COR-L47 (cell line): ENCODE measurements around the gene HSPG2.
"Not testable (repeated sequence)": the region's sequence is repeated elsewhere in the genome, so short reads cannot be mapped to it uniquely, and the experiment has no call there.

Source experiments
- DNase-seq: peaks from one replicate; lab custom pipeline; 2025; lab: John Stamatoyannopoulos, UW

Gene HSPG2

DNA sequence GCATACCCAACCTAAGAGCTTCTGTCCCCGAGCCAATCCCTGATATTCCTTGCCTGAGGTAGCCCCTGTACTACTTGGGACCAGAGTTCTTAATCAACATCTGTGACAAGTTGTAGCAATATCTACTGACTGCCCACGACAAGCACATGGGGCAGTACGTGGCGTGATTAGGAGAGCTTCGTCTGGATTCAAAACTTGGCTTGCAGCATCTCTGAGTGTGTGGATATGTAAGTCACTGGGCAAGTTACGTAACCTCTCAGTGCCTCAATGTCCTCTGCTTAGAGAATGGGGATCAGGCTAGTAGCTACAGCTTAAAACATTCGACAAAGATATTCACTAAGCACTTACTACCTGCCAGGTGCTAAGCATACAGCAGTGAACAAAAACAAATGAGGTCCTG, 5.0 kb downstream of the HSPG2 start:
- DNase-seq: no peak

- DNase-seq: no peak
Measured at GRCh38 chr1:21931171-21932093, 5.7 kb downstream of the HSPG2 start.

GRCh38 chr1:21930629-21931170, 6.4 kb downstream of the HSPG2 start:
- DNase-seq: no peak

DNA sequence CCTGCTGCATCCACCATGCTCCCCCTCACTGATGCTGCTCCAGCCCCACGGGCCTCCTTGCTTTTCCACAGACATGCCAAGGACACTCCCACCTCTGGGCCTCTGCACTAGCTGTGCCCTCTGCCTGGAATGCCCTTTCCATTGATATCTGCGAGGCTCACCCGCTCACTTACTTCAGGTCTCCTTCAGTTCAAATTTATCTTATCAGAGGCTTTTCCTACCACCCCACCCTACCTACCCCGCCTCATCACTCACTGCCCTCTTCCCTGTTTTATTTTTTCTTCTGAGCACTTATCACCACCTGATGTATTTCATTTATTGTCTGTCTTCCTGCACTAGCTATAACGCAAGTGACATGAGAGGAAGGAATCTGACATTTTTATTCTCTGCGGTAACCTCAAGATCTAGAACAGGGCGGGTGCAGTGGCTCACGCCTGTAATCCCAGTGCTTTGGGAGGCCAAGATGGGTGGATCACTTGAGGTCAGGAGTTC, 7.0 kb downstream of the HSPG2 start:
- DNase-seq: no peak

- no peak for DNase-seq
Measured at GRCh38 chr1:21927533-21928237, 9.4 kb downstream of the HSPG2 start.

GRCh38 chr1:21926814-21927532, 10.1 kb downstream of the HSPG2 start:
- DNase-seq: no peak

DNA sequence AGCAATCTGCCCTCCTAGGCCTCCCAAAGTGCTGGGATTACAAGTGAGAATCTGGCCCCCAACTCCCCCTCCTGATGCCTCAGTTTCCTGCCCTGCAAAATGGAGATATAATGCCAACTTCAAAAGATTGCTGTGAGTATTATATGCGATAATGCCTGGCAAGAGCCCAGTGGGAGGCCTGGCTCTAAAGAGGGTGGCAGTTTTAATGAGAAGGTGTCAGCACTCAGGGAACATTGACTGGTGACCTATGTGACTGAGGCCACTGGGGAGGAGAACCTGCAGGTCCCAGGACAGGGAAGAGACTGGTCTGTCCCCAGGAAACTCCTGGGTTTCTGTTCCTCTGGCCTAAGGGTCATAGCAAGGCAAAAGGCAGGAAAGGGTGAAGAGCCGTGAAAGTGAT, 11.0 kb downstream of the HSPG2 start:
- DNase-seq: no peak

DNA sequence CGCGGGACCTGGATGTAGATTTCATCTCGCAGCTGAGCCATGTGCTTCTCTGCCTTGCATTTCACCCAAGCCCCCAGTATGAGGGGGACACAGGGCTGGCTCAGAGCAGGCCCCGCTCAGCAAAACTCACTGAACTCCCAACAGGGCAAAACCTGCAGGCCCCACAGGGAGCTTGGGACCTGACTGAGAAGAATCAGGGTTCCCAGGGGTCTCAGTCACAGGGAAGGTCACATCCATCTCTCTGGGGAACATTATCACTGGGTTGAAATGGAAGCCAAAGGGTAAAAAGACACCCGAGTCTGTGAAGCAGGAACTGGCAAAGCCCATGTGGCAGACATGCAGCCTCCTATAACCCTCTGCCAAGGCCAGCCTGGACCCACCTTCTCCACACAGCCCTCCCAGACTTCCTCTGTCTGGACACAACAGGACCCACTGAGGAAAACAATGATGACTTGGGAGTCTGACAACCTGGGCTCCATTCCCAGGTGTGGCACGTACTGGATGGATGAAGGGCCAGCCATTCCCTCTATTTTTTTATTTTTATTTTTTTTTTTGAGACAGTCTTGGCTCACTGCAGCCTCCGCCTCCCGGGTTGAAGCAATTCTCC, 11.7 kb downstream of the HSPG2 start:
- no peak for DNase-seq

GRCh38 chr1:21924503-21925005, 12.6 kb downstream of the HSPG2 start:
- DNase-seq: no peak

DNA sequence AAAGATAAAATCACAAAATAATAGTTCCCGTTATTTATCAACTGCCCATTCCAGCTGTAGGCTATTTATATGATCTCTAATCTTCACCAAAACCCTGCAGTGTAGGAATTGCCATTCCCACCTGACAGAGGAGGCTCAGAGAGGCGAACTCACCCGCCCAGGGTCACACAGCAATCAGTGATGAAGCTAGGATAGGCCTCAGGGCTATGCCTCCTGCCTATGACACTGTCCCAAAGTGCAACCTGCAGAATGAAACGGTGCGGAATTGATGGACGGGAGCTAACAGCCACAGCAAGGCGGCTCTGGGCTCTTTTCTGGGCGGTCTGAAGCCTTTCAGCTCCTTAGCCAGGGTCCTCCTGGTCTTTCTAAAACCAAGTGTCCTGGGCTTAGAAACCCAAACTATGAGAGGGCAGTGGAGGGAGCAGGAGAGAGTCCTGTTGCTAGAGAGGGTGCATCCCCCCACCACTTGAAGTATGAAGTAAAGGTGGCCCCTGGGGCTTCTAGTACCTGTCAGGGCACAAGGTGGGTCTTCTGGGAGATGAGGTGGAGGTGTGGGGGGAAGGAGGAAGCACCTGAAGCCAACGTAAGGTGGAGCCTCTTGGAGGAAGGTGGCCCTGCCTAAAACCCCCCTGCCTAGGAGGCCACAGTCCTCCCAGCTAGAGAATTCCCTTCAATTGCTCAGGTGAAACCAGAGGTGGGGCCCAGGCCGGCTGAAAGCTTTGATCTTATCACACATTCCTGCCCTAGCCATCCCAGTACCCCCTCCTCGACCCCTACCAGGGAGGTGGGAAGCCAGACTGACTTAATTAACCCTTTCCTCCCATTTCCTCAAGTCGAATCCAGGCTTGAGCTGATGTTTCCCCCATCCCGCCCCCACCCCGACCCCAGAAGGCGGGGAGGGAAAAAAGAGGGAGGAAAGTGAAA, 14.8 kb downstream of the HSPG2 start:
- no peak for DNase-seq

DNA sequence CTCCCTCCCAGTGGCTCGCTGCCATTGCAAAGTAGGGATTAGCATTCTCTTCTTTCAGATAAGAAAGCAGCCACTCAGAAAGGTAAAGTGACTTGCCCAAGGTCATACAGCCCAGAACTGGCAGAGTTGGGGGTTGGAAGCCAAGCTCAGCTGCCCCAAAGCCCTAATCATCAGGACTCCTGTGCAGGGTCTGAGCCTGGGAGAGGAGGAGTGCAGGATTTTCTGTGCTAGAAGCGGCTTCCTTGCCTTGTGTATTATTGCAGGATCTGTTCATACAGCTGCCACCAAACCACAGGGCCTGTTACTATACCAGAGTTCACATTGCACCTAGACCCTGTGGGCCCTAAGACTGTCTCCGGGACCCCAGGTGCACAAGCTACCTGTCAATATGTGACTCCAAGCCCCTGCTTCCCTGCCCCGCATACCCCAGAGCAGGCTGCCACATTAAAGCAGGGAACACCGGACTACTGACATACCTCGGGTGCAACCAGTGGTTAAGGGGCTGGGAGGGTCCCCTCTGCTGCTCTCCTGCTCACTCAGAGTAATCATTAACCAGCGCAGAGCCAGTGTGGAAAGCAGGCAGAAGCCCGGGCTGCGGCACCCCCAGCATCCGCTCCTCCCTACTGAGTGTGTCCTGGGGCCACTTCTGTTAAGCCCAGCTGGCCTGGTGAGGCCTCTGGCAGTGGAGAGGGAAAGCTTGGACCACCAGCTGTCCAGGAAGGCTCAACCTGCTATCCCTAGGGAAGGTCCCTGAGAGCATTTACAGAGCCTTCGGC, 15.8 kb downstream of the HSPG2 start:
- no peak for DNase-seq

GRCh38 chr1:21919520-21919919, 17.6 kb downstream of the HSPG2 start:
- DNase-seq: no peak

GRCh38 chr1:21917239-21917631, 19.9 kb downstream of the HSPG2 start:
- DNase-seq: not testable (repeated sequence)

GRCh38 chr1:21916447-21917238, 20.5 kb downstream of the HSPG2 start:
- no peak for DNase-seq

DNA sequence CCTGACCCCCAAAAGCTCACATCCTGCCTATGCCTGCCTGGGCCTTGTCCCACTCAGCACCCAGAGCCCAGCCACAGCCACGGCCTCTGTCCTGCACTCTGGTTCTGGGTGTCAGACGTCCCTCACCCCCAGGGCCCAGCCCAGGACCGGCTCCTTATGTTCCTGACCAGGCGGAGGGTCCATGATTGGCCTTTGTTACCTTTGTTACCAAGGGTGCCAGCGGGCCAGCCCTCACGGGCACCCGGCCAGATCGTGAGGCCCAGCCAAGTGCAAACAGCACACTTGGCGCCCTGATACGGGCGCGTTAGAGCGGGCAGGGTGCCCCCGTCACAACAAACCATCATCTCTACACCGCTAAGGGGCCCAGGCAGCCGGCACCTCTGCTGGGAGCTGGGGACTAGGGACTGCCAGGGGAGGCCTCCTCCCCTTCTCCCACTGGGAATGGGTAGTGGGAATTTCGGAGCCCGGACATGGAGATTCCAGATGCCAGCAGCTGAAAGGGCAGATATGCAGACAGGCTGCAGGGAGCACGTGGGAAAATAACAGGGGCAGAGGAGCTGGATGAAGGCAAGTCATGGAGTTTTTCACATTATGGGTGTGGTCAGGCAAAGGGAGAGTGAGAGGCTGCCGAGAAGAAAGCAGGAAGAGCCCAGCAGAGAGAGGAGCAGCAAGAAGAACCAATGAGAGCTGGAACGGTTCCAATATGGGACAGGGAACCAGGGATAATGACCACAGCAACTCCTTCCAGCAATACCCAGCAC, 22.1 kb downstream of the HSPG2 start:
- peak; percentile 42 for DNase-seq

DNA sequence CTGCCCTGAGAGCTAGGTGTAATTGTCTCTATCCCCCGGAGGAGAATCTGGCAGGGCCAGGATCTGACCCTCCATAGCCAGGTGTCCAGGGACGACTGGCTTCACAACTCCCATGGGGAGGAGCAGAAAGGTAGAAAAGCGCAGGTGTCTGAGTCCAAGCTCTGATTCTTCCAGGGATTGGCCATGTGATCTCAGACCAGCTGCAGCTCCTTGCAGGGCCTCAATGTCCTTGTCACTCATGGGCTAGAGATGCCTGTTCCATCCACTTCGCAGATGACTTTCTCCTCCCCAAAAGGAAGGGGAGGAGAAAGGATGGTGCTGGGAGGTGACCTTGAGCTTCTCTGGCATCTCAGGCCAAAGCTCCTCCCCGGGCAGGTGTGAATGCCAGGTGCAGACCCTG, 22.7 kb downstream of the HSPG2 start:
- DNase-seq: no peak

DNA sequence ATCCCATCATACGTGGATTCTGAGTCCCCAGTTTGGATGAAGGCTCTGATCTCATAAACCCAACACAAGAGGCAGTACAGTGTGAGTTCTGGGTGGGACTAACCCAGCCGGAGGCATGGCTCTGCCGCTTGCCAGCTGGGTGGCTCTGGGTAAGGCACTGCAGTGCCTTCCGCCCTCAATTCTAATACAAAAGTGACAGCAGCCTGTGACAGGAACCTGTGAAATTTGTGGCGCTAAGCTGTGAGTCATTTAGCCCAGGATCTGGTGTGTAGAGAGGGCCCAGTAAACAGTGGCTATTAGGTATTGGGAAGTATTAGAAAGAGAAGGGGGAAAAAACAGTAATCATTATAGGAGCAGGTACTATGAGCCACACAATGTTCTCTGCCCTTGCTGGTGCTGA, 23.3 kb downstream of the HSPG2 start:
- no peak for DNase-seq

GRCh38 chr1:21913258-21913657, 23.9 kb downstream of the HSPG2 start:
- DNase-seq: no peak
